Activated B cell treated with CpG ODN at 0.5 μM for 24 hours (primary cell): ENCODE results near the gene TFEB. TPM values are rescaled to one million over a fixed set of nuclear protein-coding genes. Genes with fewer than 3 reads are reported as not detected.

Experiments
- ATAC-seq: fragments of 200-7000 bp; cut with Tn5 transposase; one replicate; pipeline ENCODE4 v1.10.0; 2021; ENCODE audit warnings: low read depth, mild to moderate bottlenecking, moderate library complexity
- CTCF ChIA-PET: fragments of 350-600 bp; sonication (Branson Sonifier 250); formaldehyde crosslinking; loops from one replicate; lab custom pipeline; 2021; ENCODE audit warnings: antibody characterized with exemption; lab: Charles Lee
- POLR2A ChIA-PET: fragments of 350-600 bp; sonication (Branson Sonifier 250); formaldehyde crosslinking; loops from one replicate; lab custom pipeline; 2021; ENCODE audit warnings: antibody characterized with exemption; lab: Charles Lee
- DNase-seq: peaks from one replicate; pipeline ENCODE4 v3.0.0; 2022
- H3K27ac Mint-ChIP-seq: one replicate; pipeline ENCODE4 v1.8.0; 2020; ENCODE audit warnings: mixed read lengths
- H3K27me3 Mint-ChIP-seq: one replicate; pipeline ENCODE4 v1.8.0; 2021; ENCODE audit warnings: mixed read lengths
- H3K36me3 Mint-ChIP-seq: one replicate; pipeline ENCODE4 v1.8.0; 2021; ENCODE audit warnings: low read depth, mixed read lengths
- H3K4me1 Mint-ChIP-seq: one replicate; pipeline ENCODE4 v1.8.0; 2021; ENCODE audit warnings: mixed read lengths
- H3K4me3 Mint-ChIP-seq: one replicate; pipeline ENCODE4 v1.8.0; 2020; ENCODE audit warnings: mild to moderate bottlenecking, mixed read lengths
- H3K9me3 Mint-ChIP-seq: one replicate; pipeline ENCODE4 v1.8.0; 2020; ENCODE audit warnings: mixed read lengths
- intact Hi-C: fragments of 100-400 bp; cut with micrococcal nuclease; formaldehyde crosslinking; loops from one replicate; pipeline ENCODE4 v1.15.1; 2024
- total RNA-seq: library from RNA; stranded (reverse); gene quantifications from 2 replicates; pipeline ENCODE4 v1.2.3, GENCODE V29; 2022
- TF ChIP-seq, protein P1 (sequence below): fragments of 200-600 bp; IDR thresholded peaks from one replicate; pipeline ENCODE4 v1.8.0; 2022; ENCODE audit warnings: antibody characterized with exemption, mild to moderate bottlenecking

TFEB gene
- total RNA-seq, 1 donor from 2014 or later: 203 TPM

- ChIA-PET POLR2A (interaction anchor here (0.6 to 29.1 kb wide), 7 partner anchors 9 to 324 kb away, joined by 3 to 1669 read pairs (median 6); partner anchors contain the start of gene TFEB), CTCF (interaction anchor here (1.2 to 6.1 kb wide), 6 partner anchors 8 to 41 kb away, joined by 3 to 81 read pairs (median 10); no protein-coding TSS in a partner anchor)
- H3K27me3 Mint-ChIP-seq: no peaks in the 10 kb centered on the region
- H3K4me3 Mint-ChIP-seq: peak overlapping the region; percentile 92
- H3K4me1 Mint-ChIP-seq: peaks cover 98% of the 10 kb centered on the region
- intact Hi-C loops: no loop called here
- H3K27ac Mint-ChIP-seq: peak overlapping the region; percentile 99
- DNase-seq (no peak), ATAC-seq (peak; percentile 9)
- no peaks in the 10 kb centered on the region for H3K9me3 Mint-ChIP-seq
- H3K36me3 Mint-ChIP-seq: peaks cover 36% of the 10 kb centered on the region
- TF ChIP-seq, protein P1, sequence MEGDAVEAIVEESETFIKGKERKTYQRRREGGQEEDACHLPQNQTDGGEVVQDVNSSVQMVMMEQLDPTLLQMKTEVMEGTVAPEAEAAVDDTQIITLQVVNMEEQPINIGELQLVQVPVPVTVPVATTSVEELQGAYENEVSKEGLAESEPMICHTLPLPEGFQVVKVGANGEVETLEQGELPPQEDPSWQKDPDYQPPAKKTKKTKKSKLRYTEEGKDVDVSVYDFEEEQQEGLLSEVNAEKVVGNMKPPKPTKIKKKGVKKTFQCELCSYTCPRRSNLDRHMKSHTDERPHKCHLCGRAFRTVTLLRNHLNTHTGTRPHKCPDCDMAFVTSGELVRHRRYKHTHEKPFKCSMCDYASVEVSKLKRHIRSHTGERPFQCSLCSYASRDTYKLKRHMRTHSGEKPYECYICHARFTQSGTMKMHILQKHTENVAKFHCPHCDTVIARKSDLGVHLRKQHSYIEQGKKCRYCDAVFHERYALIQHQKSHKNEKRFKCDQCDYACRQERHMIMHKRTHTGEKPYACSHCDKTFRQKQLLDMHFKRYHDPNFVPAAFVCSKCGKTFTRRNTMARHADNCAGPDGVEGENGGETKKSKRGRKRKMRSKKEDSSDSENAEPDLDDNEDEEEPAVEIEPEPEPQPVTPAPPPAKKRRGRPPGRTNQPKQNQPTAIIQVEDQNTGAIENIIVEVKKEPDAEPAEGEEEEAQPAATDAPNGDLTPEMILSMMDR: no peak
Measured at GRCh38 chr6:41724228-41724580, 11.2 kb downstream of the TFEB start.

DNA sequence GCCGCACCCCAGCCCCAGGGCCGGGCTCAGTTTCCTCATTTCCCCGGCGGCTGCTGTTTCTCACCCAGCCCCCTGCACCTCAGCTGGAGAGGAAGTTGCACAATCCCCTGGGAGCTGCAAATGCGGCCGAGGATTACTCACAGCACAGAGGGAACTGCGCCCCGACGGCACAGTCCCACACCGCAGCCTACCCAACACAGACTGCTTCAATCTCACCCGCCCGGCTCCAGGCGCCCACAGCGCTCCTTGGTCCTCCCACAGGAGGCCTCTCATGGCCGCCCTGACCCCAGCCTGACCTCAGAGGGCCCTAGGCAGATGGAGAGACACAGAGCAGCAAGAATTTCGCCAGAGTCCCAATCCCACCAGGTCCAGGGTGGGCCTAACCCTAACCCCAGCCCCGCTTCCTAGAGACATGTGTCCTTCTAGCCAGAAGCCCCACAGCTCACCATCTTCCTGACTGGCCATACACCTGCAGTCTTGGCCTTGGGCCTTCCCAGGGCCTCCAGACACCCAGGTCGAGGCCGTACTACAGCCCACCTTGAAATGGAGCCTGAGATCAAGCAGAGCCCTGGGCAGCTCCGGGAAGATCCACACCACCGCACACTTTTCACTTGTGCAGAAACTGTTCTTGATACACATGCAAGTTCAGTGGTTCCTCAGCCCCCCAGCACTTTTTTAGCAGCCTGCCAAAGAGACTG, 11.7 kb downstream of the TFEB start:
- peak; percentile 86 for ATAC-seq
- peaks cover 97% of the 10 kb centered on the region for H3K4me1 Mint-ChIP-seq
- TF ChIP-seq, protein P1: no peak
- H3K4me3 Mint-ChIP-seq: peak overlapping the region; percentile 92
- intact Hi-C loops: loop anchor here (1.0 kb wide), 3 partner anchors 10 to 17 kb away; no protein-coding TSS in a partner anchor
- no peaks in the 10 kb centered on the region for H3K27me3 Mint-ChIP-seq
- H3K36me3 Mint-ChIP-seq: peaks cover 33% of the 10 kb centered on the region
- no peaks in the 10 kb centered on the region for H3K9me3 Mint-ChIP-seq
- ChIA-PET POLR2A (interaction anchor here (0.6 to 29.1 kb wide), 12 partner anchors 9 to 327 kb away, joined by 3 to 1669 read pairs (median 4); partner anchors contain the start of genes TAF8, TFEB and TOMM6), CTCF (interaction anchor here (1.0 to 6.1 kb wide), 7 partner anchors 8 to 40 kb away, joined by 3 to 81 read pairs (median 9); no protein-coding TSS in a partner anchor)
- H3K27ac Mint-ChIP-seq: peak overlapping the region; percentile 99
- DNase-seq: peak; percentile 76

DNA sequence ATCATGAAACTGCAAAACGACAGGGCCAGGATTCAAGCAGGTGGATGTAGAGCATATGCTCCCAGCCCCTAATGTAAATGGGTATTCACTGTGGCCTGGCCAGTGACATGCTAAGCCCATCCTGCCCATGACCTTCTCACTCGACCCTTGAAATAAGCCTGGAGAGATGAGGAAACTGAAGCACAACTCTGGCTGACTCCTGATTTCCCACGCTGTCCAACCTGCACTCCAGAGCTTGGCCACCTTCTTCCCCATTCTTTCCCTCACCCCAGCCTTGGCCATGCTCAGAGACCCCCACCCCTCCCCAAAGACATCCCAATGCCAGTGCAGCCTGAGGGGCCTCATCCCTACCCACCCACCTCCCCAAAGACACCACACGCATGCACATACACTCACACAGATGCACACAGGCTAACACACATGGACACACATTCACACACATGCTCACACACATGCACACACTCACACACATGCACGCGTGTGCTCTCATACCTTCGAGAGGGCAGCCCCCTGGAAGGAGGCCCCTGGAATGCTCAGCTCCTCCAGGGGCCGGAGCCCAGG, 12.4 kb downstream of the TFEB start:
- ChIA-PET POLR2A (interaction anchor here (0.7 to 29.1 kb wide), 10 partner anchors 9 to 327 kb away, joined by 3 to 1669 read pairs (median 4); partner anchors contain the start of genes TAF8, TFEB and TOMM6), CTCF (interaction anchor here (1.0 to 6.1 kb wide), 7 partner anchors 7 to 39 kb away, joined by 3 to 81 read pairs (median 9); no protein-coding TSS in a partner anchor)
- intact Hi-C loops: loop anchor here (1.0 kb wide), 3 partner anchors 10 to 17 kb away; no protein-coding TSS in a partner anchor
- ATAC-seq (no peak), DNase-seq (no peak)
- peaks cover 34% of the 10 kb centered on the region for H3K36me3 Mint-ChIP-seq
- peak overlapping the region; percentile 99 for H3K27ac Mint-ChIP-seq
- TF ChIP-seq, protein P1: no peak
- H3K4me1 Mint-ChIP-seq: peaks cover 97% of the 10 kb centered on the region
- H3K9me3 Mint-ChIP-seq: no peaks in the 10 kb centered on the region
- H3K27me3 Mint-ChIP-seq: no peaks in the 10 kb centered on the region
- peak overlapping the region; percentile 92 for H3K4me3 Mint-ChIP-seq

GRCh38 chr6:41721414-41721813, 14.0 kb downstream of the TFEB start:
- H3K27me3 Mint-ChIP-seq: no peaks in the 10 kb centered on the region
- DNase-seq (no peak), ATAC-seq (no peak)
- TF ChIP-seq, protein P1: no peak
- ChIA-PET CTCF (interaction anchor here (1.0 to 6.1 kb wide), 4 partner anchors 8 to 16 kb away, joined by 4 to 81 read pairs (median 20); no protein-coding TSS in a partner anchor), POLR2A (interaction anchor here (3.5 to 29.1 kb wide), 3 partner anchors 7 to 17 kb away, joined by 67 to 1669 read pairs (median 551); partner anchors contain the start of gene TFEB)
- H3K36me3 Mint-ChIP-seq: peaks cover 36% of the 10 kb centered on the region
- intact Hi-C loops: no loop called here
- peak overlapping the region; percentile 86 for H3K27ac Mint-ChIP-seq
- peak overlapping the region; percentile 76 for H3K4me3 Mint-ChIP-seq
- no peaks in the 10 kb centered on the region for H3K9me3 Mint-ChIP-seq
- H3K4me1 Mint-ChIP-seq: peaks cover 98% of the 10 kb centered on the region
